Sigmoid colon (tissue), 7 donors: ENCODE data around the gene RHOU. TPM values are rescaled to one million over a fixed set of nuclear protein-coding genes. Genes with fewer than 3 reads are reported as not detected.
"Not testable (repeated sequence)": the region's sequence is repeated elsewhere in the genome, so short reads cannot be mapped to it uniquely, and the experiment has no call there.

Source experiments
- DNase-seq: peaks from one replicate; pipeline ENCODE4 v3.0.0-alpha.2; 2019
- H3K27ac ChIP-seq, 4 donors: fragments of 200-600 bp; sonication (generic); one replicate each; pipeline ENCODE4 v1.5.1; 2016 to 2019; ENCODE audit warnings: mild to moderate bottlenecking in 1 of 4
- H3K27me3 ChIP-seq, 3 donors: fragments of 200-600 bp; sonication (generic); one replicate each; pipeline ENCODE4 v1.5.1; 2019; ENCODE audit warnings: mild to moderate bottlenecking in 1 of 3
- H3K36me3 ChIP-seq, 4 donors: fragments of 200-600 bp; sonication (generic); one replicate each; pipeline ENCODE4 v1.5.1; 2016 to 2019
- H3K4me1 ChIP-seq, 4 donors: fragments of 200-600 bp; sonication (generic); one replicate each; pipeline ENCODE4 v1.5.1; 2017 to 2019
- H3K4me3 ChIP-seq, 4 donors: fragments of 200-600 bp; sonication (generic); one replicate each; pipeline ENCODE4 v1.5.1; 2017 to 2019; ENCODE audit warnings: mild to moderate bottlenecking in 2 of 4, moderate library complexity in 1 of 4
- H3K9me3 ChIP-seq, 4 donors: fragments of 200-600 bp in 3 of 4; sonication (generic) in 3 of 4; one replicate each; pipeline versions ENCODE4 v1.5.1 to v1.6.1; 2013 to 2019
- EP300 ChIP-seq, 4 donors: sonication (generic); formaldehyde crosslinking; IDR thresholded peaks; one replicate each; pipeline ENCODE4 v1.6.1; 2017; ENCODE audit warnings: antibody characterized with exemption in 4 of 4
- POLR2A ChIP-seq, 2 donors: fragments of 450-650 bp; IDR thresholded peaks; one replicate each; pipeline ENCODE4 v1.6.1; 2016; ENCODE audit warnings: antibody characterized with exemption in 2 of 2, mild to moderate bottlenecking in 2 of 2, moderate library complexity in 2 of 2
- POLR2AphosphoS5 ChIP-seq, 4 donors: sonication (generic); formaldehyde crosslinking; IDR thresholded peaks; one replicate each; pipeline ENCODE4 v1.6.1; 2017; ENCODE audit warnings: antibody characterized with exemption in 4 of 4
- WGBS, 2 donors: extraction: QIAGEN DNeasy Blood & Tissue Kit; methylation state at CpG; one replicate each; pipeline ENCODE4 v1.1.7; 2013; 5-methylcytosine and 5-hydroxymethylcytosine counted together
- intact Hi-C: fragments of 100-400 bp; cut with DNase I; formaldehyde crosslinking; loops from one replicate; pipeline ENCODE4 v1.15.1; 2023
- polyA plus RNA-seq, 3 donors: library from polyadenylated mRNA; stranded (reverse); fragments of 200-250 nt; gene quantifications; one replicate each; pipeline ENCODE4 v1.2.3, GENCODE V29; 2013
- total RNA-seq, 4 donors: library from RNA; depleted of rRNA; stranded (reverse); fragments of >200 nt; gene quantifications; one replicate each; pipeline ENCODE4 v1.1.0, GENCODE V29; 2016
- TF ChIP-seq, protein P1 (sequence below), 4 experiments: fragments of 450-650 bp in 3 of 4; fragments of 200-600 bp in 1 of 4; IDR thresholded peaks; one replicate each; pipeline ENCODE4 v1.5.1; 2016 to 2019; ENCODE audit warnings: antibody characterized with exemption in 4 of 4, mild to moderate bottlenecking in 3 of 4, moderate library complexity in 2 of 4
- donor health status: healthy with polysubstance abuse.
- donor health status: Bipolar disorder and iron deficiency.
- donor health status: healthy.

RHOU gene
- total and polyA plus RNA-seq, 7 donors: 9.7 to 58.7 (median 18.3) TPM

DNA sequence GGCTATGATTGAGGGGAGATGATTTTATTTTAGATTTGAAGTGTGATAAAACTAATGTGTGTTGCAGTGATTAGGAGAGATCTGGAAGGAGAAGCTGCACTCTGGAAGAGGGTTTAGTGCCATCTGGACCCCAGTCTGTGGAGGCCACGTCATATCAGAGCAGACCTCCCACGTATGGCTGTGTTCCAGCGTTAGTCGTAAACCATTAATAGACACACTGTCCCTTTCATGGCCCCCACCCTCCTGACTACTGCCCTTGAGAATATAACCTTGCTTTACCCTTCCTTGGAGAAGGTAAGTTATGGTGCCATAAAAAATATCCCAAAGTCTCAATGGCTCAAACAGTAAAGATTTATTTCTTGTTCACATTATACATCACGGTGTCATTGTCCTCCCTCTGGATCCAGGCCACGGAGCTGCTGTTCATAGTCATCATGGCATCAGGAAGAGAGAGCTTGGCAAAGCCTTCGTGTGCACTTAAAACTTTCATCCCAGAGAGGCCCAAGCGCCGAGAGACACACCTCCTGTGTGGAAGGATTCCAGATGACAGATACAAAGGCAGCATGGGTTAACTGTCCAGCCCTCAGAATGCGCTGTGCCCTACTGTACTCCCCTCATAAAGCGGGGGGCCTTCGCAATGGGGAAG lies 33.2 kb downstream of the RHOU start:
- H3K4me1 ChIP-seq: no peaks in the 10 kb centered on the region
- intact Hi-C loops: no loop called here
- WGBS, 2 donors: 66 to 74% methylated on average over 12 of the region's 12 CpGs
- DNase-seq: no peak
- no peaks in the 10 kb centered on the region for H3K9me3 ChIP-seq
- H3K4me3 ChIP-seq: no peak overlapping the region
- TF ChIP-seq, protein P1, sequence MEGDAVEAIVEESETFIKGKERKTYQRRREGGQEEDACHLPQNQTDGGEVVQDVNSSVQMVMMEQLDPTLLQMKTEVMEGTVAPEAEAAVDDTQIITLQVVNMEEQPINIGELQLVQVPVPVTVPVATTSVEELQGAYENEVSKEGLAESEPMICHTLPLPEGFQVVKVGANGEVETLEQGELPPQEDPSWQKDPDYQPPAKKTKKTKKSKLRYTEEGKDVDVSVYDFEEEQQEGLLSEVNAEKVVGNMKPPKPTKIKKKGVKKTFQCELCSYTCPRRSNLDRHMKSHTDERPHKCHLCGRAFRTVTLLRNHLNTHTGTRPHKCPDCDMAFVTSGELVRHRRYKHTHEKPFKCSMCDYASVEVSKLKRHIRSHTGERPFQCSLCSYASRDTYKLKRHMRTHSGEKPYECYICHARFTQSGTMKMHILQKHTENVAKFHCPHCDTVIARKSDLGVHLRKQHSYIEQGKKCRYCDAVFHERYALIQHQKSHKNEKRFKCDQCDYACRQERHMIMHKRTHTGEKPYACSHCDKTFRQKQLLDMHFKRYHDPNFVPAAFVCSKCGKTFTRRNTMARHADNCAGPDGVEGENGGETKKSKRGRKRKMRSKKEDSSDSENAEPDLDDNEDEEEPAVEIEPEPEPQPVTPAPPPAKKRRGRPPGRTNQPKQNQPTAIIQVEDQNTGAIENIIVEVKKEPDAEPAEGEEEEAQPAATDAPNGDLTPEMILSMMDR (IDR thresholded peaks at IDR 0.05): no peak
- TF ChIP-seq POLR2AphosphoS5 (IDR thresholded peaks at IDR 0.05) (no peak), EP300 (IDR thresholded peaks at IDR 0.05) (no peak), POLR2A (IDR thresholded peaks at IDR 0.05) (no peak)
- H3K36me3 ChIP-seq: no peaks in the 10 kb centered on the region
- no peaks in the 10 kb centered on the region for H3K27me3 ChIP-seq
- H3K27ac ChIP-seq: no peak overlapping the region

DNA sequence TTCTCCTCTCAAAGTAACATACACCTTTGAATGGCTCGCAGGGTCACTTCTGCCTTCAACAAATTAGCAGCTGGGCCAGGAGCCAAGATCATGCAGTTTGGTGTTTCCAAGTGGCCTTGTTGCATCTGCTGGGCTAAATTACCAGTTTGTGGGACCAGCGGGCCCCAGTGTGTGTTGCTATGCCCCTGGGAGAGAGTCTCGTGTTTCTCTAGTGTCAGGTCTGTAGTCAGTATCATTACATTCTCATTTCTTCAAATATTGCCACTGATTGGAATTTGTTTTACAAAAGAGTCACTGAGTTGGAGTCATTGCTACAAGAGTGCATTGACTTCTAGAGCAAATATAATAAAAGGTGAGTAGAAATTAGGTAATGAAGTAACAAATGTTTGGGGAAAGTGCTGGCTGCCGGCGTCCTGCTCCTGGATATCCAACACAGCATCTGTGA lies 35.5 kb downstream of the RHOU start:
- no peak overlapping the region for H3K4me3 ChIP-seq
- no peaks in the 10 kb centered on the region for H3K4me1 ChIP-seq
- 20 to 71% methylated on average over 5 of the region's 5 CpGs for WGBS, 2 donors
- H3K36me3 ChIP-seq: no peaks in the 10 kb centered on the region
- H3K9me3 ChIP-seq: no peaks in the 10 kb centered on the region
- H3K27me3 ChIP-seq: no peaks in the 10 kb centered on the region
- TF ChIP-seq, protein P1 (IDR thresholded peaks at IDR 0.05): no peak
- TF ChIP-seq EP300 (IDR thresholded peaks at IDR 0.05): no peak
- TF ChIP-seq POLR2AphosphoS5 (IDR thresholded peaks at IDR 0.05): no peak
- no peak for TF ChIP-seq POLR2A (IDR thresholded peaks at IDR 0.05)
- no peak overlapping the region for H3K27ac ChIP-seq
- intact Hi-C loops: no loop called here
- DNase-seq: no peak

DNA sequence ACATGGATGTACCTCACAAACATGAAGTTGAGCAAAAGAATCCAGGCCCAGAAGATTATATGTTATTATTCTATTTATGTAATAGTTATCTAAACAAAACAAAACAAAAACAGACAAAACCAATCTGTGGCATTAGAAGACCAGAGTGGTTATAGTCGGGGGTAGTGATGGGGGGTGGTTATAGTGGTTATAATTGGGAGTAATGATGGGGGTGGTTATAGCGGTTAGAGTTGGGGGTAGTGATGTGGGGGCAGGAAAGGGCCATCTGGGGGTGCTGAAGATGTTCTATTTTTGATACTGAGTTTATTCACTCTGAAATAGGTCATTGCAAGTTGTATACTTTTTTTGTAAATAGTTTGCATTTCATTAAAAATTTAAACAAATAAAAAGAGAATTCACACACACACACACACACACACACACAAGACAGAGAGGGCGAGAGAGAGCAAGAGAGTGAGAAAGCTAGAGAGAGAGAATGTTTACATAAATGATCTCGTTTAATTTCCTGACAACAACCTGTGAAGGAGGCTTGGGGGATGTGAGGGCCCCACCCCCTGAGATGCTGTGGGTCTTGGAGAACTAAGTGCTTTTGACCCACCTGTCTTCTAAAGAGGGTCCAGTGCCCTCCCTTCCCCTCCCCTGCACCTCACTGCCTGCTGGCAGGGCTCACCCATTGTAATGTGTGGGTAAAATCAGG lies 37.4 kb downstream of the RHOU start:
- Histone ChIP-seq H3K4me3 (no peak overlapping the region), H3K27ac (no peak overlapping the region), H3K9me3 (no peaks in the 10 kb centered on the region), H3K27me3 (no peaks in the 10 kb centered on the region), H3K4me1 (no peaks in the 10 kb centered on the region), H3K36me3 (no peaks in the 10 kb centered on the region)
- WGBS, 2 donors: 48 to 56% methylated on average over 4 of the region's 4 CpGs
- intact Hi-C loops: no loop called here
- TF ChIP-seq POLR2AphosphoS5 (IDR thresholded peaks at IDR 0.05): no peak
- no peak for TF ChIP-seq EP300 (IDR thresholded peaks at IDR 0.05)
- TF ChIP-seq, protein P1 (IDR thresholded peaks at IDR 0.05): no peak
- TF ChIP-seq POLR2A (IDR thresholded peaks at IDR 0.05): no peak
- no peak for DNase-seq

DNA sequence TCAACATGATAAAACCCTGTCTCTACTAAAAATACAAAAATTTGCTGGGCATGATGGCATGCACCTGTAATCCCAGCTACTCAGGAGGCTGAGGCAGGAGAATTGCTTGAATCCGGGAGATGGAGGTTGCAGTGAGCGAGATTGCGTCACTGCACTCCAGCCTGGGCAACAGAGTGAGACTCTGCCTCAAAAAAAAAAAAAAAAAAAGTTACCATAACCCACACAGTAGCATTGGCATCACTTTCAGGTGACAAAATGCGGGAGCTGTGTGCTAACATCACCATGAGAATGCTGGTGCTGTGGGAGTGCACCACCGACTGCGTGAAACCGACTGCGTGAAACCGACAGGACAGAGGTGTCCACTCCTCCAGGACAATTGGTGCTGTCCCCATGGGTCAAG lies 40.7 kb downstream of the RHOU start:
- intact Hi-C loops, H3K27ac ChIP-seq, H3K4me3 ChIP-seq, DNase-seq, H3K9me3 ChIP-seq, H3K4me1 ChIP-seq, H3K27me3 ChIP-seq, H3K36me3 ChIP-seq: not testable (repeated sequence)
- WGBS, 2 donors: 86 to 87% methylated on average over 9 of the region's 9 CpGs

GRCh38 chr1:228776449-228776848 lies 41.2 kb downstream of the RHOU start:
- TF ChIP-seq, protein P1 (IDR thresholded peaks at IDR 0.05): no peak
- TF ChIP-seq POLR2A (IDR thresholded peaks at IDR 0.05): no peak
- no peak for TF ChIP-seq EP300 (IDR thresholded peaks at IDR 0.05)
- no peak for TF ChIP-seq POLR2AphosphoS5 (IDR thresholded peaks at IDR 0.05)
- no peak overlapping the region for H3K27ac ChIP-seq
- intact Hi-C loops: no loop called here
- H3K9me3 ChIP-seq: no peaks in the 10 kb centered on the region
- H3K36me3 ChIP-seq: no peaks in the 10 kb centered on the region
- no peaks in the 10 kb centered on the region for H3K27me3 ChIP-seq
- no peak for DNase-seq
- H3K4me3 ChIP-seq: no peak overlapping the region
- 92 to 94% methylated on average over 2 of the region's 2 CpGs for WGBS, 2 donors
- peaks cover 0 to 6% (median 0%) of the 10 kb centered on the region in 4 donors for H3K4me1 ChIP-seq
